Effector memory CD8-positive, alpha-beta T cell (primary cell): Measurements from ENCODE around the gene DCHS1.

Source experiments
- ATAC-seq: fragments of 150-1000 bp; cut with Tn5 transposase; replicated peaks from 2 replicates; pipeline ENCODE4 v1.10.0; 2021; ENCODE audit warnings: mild to moderate bottlenecking, moderate library complexity
- DNase-seq, 3 experiments: peaks; one replicate each; pipeline ENCODE4 v3.0.0; 2021
- H3K27ac Mint-ChIP-seq, 2 donors: one replicate each; pipeline ENCODE4 v1.8.0; 2022; ENCODE audit warnings: mild to moderate bottlenecking in 2 of 2, mixed read lengths in 2 of 2, moderate library complexity in 2 of 2
- H3K27me3 Mint-ChIP-seq, 2 donors: one replicate each; pipeline ENCODE4 v1.8.0; 2022; ENCODE audit warnings: mixed read lengths in 2 of 2
- H3K36me3 Mint-ChIP-seq: one replicate; pipeline ENCODE4 v1.8.0; 2022; ENCODE audit warnings: mild to moderate bottlenecking, moderate library complexity, mixed read lengths; ENCODE audit not compliant: insufficient read depth
- H3K4me1 Mint-ChIP-seq, 2 donors: one replicate each; pipeline ENCODE4 v1.8.0; 2022; ENCODE audit warnings: low read depth in 2 of 2, mixed read lengths in 2 of 2
- H3K4me3 Mint-ChIP-seq, 2 donors: one replicate each; pipeline ENCODE4 v1.8.0; 2022; ENCODE audit warnings: mild to moderate bottlenecking in 2 of 2, mixed read lengths in 2 of 2, moderate library complexity in 2 of 2
- H3K9me3 Mint-ChIP-seq, 2 donors: one replicate each; pipeline ENCODE4 v1.8.0; 2022; ENCODE audit warnings: mixed read lengths in 2 of 2

Gene DCHS1

DNA sequence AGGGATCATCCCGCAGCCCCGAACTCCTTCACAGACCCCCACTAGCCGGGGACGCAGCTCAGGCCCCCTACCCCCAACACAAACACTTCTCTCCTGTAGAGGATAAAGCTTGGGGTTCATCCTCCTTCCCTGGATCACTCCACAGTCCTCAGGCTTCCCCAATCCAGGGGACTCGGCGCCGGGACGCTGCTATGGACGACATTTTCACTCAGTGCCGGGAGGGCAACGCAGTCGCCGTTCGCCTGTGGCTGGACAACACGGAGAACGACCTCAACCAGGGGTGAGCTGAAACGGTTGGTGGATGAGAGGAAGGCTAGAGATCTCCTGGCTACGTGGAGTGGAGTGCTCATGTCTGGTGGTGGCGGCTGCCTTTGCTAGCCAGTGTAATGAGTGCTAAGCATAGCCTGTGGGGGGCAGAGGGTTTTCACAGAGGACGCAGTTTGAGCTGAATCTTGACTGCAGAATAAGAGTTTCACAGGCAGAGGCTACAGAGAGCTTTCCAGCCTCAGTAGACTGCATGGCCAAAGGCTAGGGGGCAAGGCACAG lies 51.5 kb downstream of the DCHS1 start:
- peak; percentile 47 to 56 (median 47) for DNase-seq
- no peaks in the 10 kb centered on the region for H3K27me3 Mint-ChIP-seq
- H3K4me1 Mint-ChIP-seq, result peaks cover 36% of the 10 kb centered on the region in 2 donors
- ATAC-seq, result peak; percentile 62
- no peak overlapping the region for H3K27ac Mint-ChIP-seq
- no peaks in the 10 kb centered on the region for H3K9me3 Mint-ChIP-seq
- peaks cover 17% of the 10 kb centered on the region for H3K36me3 Mint-ChIP-seq
- H3K4me3 Mint-ChIP-seq, result no peak overlapping the region

DNA sequence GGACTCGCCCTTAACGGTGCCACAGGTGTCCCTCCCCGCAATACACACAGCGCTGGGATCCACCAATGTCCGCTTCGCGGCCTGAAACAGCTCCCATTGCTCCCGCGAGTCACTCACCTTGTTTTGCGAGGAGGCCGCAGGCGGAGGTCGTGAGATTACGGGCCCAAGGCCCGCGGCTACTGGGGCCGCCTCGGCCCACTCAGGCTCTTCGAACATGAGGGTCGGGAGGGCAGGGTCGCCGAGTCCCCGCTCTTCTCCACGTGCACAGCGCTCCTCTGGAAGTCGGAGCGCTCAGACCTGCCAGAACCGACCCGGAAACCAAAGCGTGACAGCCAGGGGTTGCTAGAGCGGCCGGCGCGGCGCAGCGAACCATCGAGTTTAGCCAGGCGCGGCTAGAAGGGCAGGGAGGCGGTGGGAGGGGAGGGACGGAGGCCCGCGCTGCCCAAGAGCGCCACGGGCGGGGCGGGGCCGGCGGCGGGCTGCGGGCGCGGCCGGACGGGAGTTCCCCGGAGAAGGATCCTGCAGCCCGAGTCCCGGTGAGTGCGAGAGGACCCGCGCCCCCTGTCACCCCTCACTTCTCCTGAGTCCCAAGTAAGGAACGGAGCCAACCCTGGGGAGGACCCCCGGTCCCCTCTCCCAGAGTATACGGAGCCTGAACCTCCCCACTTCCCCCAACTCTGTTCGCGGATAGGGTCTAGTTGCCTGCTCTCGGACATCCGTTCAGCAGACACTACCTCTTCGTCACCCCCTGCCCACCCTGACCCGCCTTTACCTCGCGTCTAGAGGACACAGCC lies 52.1 kb downstream of the DCHS1 start, which contains the start of the genes ILK and RRP8:
ILK (plus strand) TSS at position 488 of the 794 bp plus-strand sequence. CDS start 498 bp downstream, outside the sequence.
RRP8 (minus strand) TSS at position 330 of the 794 bp plus-strand sequence; CDS start at position 216, 114 bp downstream.
- peaks cover 35 to 38% of the 10 kb centered on the region in 2 donors for H3K4me1 Mint-ChIP-seq
- peak; percentile 82 for ATAC-seq
- H3K4me3 Mint-ChIP-seq, result no peak within 1 kb of the TSS
- no peaks in the 10 kb centered on the region for H3K27me3 Mint-ChIP-seq
- H3K27ac Mint-ChIP-seq, result no peak within 1 kb of the TSS
- no peaks in the 10 kb centered on the region for H3K9me3 Mint-ChIP-seq
- H3K36me3 Mint-ChIP-seq, result peaks cover 18% of the 10 kb centered on the region
- DNase-seq, result peak; percentile 78 to 83 (median 81)

DNA sequence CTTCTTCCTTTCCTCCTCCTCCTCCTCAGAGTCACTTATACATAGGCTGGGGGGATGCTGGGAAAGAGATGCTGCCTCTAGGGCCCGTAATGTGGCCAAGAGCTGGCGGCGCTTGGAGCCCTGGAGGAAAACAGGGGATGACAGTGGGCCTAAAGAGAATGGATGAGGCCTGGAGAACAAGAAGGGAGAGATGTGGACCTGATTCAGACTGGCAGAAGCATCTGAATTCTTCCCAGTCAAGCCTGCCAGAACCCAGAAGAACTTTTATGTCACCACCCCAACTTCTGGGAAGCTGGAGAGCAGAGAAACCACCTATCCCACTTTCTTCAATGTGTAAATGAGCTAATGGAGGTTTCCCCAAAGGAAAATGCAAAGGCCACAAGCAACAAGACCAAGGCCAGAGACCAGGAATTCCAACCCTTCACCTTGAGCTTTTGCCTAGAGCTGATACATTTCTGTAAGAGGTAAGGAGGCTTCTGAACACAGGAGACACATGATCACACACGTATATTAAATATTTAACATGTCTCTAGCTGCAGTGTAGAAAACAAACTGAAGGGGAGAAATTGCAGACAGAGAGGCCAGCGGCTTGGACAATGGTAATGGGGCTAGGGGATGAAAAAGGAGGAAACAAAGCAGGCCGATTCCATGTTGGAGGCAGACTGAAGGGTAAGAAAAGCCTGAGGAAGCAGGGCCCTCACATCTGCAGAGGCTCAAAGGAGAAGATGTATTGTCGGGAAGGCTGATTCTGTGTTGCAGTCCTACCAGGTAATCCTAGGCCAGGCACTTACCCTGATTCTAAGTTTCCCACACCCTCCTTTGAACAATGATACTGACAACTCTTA lies 53.3 kb downstream of the DCHS1 start:
- no peak overlapping the region for H3K27ac Mint-ChIP-seq

DNA sequence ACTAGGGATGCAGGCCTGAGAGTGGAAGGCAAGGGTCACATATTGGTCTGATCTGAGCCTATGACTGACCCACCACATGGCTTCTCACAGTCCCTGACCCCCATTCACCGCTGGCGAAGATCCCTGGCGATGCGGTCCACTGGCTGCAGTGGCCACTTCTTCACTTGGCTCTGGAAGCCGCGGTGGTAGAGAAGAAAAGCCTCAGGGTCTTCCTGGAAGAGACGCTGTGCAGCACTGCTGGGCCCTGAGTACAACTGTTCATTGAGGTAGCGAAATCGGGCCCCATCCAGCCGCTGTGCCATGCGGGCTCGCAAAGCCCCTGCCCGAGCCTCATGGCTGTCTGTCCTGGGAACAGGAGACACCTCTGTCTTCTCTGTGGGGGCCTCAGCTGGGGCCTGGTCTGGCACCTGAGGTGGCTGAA lies 54.6 kb downstream of the DCHS1 start:
- Mint-ChIP-seq H3K9me3 (no peaks in the 10 kb centered on the region), H3K27me3 (no peaks in the 10 kb centered on the region), H3K4me3 (no peak overlapping the region), H3K36me3 (peaks cover 35% of the 10 kb centered on the region), H3K4me1 (peaks cover 29 to 30% of the 10 kb centered on the region in 2 donors), H3K27ac (no peak overlapping the region)
- no peak for ATAC-seq
- DNase-seq, result no peak

More for the DNA sequence above, 53.3 kb downstream of the DCHS1 start:
- ATAC-seq, result no peak
- DNase-seq, result no peak
- peaks cover 34 to 37% of the 10 kb centered on the region in 2 donors for H3K4me1 Mint-ChIP-seq
- no peak overlapping the region for H3K4me3 Mint-ChIP-seq
- peaks cover 28% of the 10 kb centered on the region for H3K36me3 Mint-ChIP-seq
- no peaks in the 10 kb centered on the region for H3K27me3 Mint-ChIP-seq
- no peaks in the 10 kb centered on the region for H3K9me3 Mint-ChIP-seq

DNA sequence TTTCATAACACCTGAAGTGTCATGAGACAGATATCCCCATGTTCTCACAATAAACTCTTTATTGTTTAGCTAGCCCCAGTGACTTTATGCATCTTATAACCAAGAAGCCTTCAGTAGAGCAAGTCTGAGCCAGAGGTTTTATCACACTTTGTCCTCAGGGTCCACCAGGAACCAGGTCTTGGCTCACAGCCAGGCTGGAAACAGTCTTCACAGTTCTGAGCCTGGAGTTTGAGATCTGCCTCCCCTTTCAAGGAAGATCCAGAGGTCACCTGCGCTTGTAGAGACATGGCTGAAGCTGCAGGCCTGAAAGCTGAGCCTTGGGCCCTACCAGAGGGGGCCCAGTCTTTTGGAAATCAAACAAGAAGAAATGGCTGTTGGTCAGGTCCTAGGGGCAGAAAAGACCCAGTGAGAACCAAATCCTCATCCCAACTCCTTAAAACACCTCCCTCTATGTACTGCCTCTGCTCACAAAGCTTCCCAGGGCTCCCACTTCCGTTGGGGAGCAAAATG lies 55.7 kb downstream of the DCHS1 start:
- Mint-ChIP-seq H3K9me3 (no peaks in the 10 kb centered on the region), H3K27ac (no peak overlapping the region), H3K36me3 (peaks cover 38% of the 10 kb centered on the region), H3K4me3 (no peak overlapping the region), H3K27me3 (no peaks in the 10 kb centered on the region), H3K4me1 (peaks cover 28% of the 10 kb centered on the region in 2 donors)
- ATAC-seq (no peak), DNase-seq (no peak)

DNA sequence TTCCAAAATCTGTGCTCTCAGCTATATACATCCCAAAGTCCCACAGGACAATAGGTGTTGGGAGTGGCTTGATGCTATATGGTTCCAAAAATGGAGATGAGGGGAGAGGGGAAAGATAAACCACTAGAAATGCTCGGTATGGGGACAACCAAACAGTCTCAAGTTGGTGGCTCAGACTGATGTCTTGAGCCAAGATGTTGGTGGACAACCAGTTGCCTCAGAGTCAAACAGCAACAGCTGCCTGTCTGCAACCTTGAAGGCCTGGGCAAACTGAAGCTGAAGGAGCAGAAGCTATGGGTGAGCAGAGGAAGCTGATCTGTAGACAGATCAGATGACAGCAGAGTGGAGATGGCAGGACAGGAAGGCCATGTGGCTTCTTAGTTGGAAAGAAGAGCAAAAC lies 56.2 kb downstream of the DCHS1 start:
- no peak for DNase-seq
- peak overlapping the region in 1 of 2 donors; percentile 47 for H3K27ac Mint-ChIP-seq
- H3K27me3 Mint-ChIP-seq, result no peaks in the 10 kb centered on the region
- no peaks in the 10 kb centered on the region for H3K9me3 Mint-ChIP-seq
- ATAC-seq, result no peak
- H3K36me3 Mint-ChIP-seq, result peaks cover 41% of the 10 kb centered on the region
- no peak overlapping the region for H3K4me3 Mint-ChIP-seq
- peaks cover 30 to 31% of the 10 kb centered on the region in 2 donors for H3K4me1 Mint-ChIP-seq

DNA sequence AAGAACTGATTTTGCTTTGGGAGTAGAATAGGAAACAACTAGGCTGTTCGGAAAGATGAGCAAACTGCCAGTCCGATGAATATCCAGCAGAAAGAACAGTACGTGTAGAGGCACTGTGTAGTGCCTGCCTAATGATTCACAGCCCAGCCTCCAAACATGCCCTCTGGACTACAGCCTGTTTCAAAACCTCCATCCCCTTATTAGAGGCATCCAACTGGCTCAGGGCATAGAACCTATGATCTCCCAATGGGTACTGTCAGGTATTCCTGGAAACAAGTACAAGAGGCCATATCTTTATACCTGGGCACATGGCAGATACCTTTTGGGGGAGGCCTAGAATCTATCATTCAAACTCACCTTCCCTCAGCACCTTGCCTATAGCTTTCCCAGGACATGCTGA lies 57.1 kb downstream of the DCHS1 start:
- Mint-ChIP-seq H3K4me3 (no peak overlapping the region), H3K4me1 (peaks cover 34 to 40% of the 10 kb centered on the region in 2 donors), H3K9me3 (no peaks in the 10 kb centered on the region), H3K27ac (peak overlapping the region; percentile 24 to 47), H3K36me3 (peaks cover 46% of the 10 kb centered on the region), H3K27me3 (no peaks in the 10 kb centered on the region)
- DNase-seq, result no peak
- ATAC-seq, result no peak

DNA sequence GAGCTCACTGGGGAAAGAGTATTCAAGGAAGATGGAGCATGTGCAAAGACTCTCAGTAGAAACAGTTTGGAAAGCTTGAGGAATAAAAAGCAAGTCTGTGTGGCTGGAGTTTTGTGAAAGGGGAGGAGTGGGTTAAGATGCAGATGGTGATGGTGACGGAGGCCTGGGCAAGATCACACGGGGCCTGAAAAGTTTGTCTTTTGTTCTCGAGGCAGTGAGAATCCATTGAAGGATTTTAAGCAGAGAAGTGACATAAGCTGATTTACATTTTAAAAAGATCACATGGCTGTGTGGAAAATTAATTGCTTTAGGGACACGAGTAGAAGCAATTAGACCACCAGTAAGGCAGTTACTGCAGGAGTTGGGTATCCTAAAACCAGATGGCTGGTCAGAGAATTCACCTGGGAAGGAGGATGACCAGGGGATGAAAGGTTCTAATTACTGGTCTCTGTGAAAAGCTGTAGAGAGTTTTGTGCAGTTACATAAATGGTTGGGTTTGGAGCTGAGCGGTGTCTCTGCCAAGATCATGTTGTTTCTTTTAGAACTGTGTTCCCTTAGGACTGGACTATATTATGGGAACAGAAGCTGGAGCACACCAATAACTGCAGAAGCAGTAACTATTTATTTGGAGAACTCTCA lies 59.3 kb downstream of the DCHS1 start:
- no peak for DNase-seq
- H3K27me3 Mint-ChIP-seq, result no peaks in the 10 kb centered on the region
- peaks cover 49% of the 10 kb centered on the region for H3K36me3 Mint-ChIP-seq
- no peaks in the 10 kb centered on the region for H3K9me3 Mint-ChIP-seq
- H3K4me1 Mint-ChIP-seq, result peaks cover 26 to 39% of the 10 kb centered on the region in 2 donors
- peak overlapping the region in 1 of 2 donors; percentile 71 for H3K27ac Mint-ChIP-seq
- no peak overlapping the region for H3K4me3 Mint-ChIP-seq
- no peak for ATAC-seq

DNA sequence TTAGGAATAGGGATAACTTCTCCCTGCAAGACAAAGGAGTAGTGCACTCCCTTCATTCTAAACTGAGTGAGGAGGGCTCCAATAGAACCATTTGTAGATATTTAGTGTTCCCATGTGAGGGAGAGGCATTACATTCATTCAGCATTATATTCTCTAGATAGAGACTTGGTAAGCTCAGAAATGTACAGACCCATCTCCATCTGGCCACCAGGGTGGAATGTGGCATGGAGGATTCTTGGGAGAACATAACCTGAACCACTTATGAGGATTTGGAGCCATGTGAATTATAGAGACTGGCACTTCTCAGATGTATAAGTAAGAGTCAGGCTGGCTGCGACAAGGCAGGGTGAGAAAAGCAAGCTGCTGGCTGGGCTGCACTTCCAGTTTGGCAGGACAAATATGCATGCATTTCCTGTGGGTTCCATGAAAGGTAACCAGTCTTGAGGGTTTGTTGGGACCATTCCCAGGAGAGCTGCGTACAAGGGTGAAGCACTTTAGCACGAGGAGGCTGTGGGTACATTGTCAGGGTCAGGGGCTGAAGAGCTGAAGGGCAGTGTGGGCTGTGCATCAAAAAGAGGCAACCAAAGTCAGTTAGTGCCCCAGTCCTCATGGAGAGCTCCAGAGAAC lies 61.4 kb downstream of the DCHS1 start:
- no peaks in the 10 kb centered on the region for H3K27me3 Mint-ChIP-seq
- peak overlapping the region; percentile 10 to 26 for H3K27ac Mint-ChIP-seq
- H3K4me1 Mint-ChIP-seq, result peaks cover 20 to 31% of the 10 kb centered on the region in 2 donors
- H3K36me3 Mint-ChIP-seq, result peaks cover 40% of the 10 kb centered on the region
- no peak for ATAC-seq
- H3K9me3 Mint-ChIP-seq, result no peaks in the 10 kb centered on the region
- H3K4me3 Mint-ChIP-seq, result no peak overlapping the region
- no peak for DNase-seq

DNA sequence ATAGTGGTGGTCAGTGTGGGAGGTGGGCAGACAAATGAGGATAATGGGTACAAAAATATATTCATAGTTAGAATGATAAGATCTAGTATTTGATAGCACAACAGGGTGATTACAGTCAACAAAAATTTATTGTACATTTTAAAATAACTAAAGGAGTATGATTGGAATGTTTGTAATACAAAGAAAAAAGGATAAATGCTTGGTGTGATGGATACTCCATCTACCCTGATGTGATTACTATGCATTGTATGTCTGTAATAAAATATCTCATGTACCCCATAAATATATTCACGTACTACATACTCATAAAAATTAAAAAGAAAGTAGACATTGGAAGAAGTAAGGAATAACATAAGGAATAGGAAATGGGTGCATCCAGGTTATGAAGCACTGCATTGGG lies 67.6 kb downstream of the DCHS1 start:
- no peak for ATAC-seq

DNA sequence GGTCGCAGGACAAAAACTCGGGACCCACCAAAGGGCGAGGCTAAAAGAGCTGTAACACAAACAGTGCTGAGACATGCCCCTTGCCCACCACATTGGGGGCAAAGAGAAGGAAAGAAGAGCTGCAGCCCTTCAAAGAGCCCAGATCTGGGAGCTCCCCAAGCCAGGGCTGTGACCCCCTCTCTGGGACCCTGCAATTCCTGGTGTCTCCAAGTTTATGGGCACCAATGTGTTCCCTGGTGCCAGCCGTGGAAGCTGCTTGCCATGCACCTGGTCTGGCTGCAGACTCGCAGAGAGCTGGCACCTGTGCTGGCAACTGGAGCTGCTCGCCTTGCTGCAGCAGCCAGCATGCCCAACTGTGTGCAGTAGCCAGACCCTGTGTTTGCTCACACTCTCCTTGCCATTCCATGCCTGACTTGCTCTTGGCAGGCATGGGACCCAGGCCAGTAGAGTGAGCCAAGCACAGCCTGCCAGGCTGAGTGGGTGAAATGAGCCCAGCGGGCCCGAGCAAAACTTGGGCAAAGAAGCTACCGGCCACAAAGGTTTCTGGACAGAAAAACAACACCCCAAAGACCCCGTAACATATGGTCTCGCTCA lies 68.2 kb downstream of the DCHS1 start:
- no peaks in the 10 kb centered on the region for H3K27me3 Mint-ChIP-seq
- H3K27ac Mint-ChIP-seq, result no peak overlapping the region
- H3K9me3 Mint-ChIP-seq, result peaks cover 2 to 12% of the 10 kb centered on the region in 2 donors
- ATAC-seq (no peak), DNase-seq (no peak)
- peaks cover 17% of the 10 kb centered on the region for H3K36me3 Mint-ChIP-seq
- H3K4me3 Mint-ChIP-seq, result no peak overlapping the region
- peaks cover 0 to 4% of the 10 kb centered on the region in 2 donors for H3K4me1 Mint-ChIP-seq

More for the DNA sequence above, 67.6 kb downstream of the DCHS1 start:
- Mint-ChIP-seq H3K4me3 (no peak overlapping the region), H3K4me1 (peaks cover 0 to 4% of the 10 kb centered on the region in 2 donors), H3K27me3 (no peaks in the 10 kb centered on the region), H3K27ac (no peak overlapping the region), H3K36me3 (peaks cover 15% of the 10 kb centered on the region), H3K9me3 (peaks cover 2 to 12% of the 10 kb centered on the region in 2 donors)
- no peak for DNase-seq
